ENCODE data around the gene PLCB3.

PLCB3 gene

DNA sequence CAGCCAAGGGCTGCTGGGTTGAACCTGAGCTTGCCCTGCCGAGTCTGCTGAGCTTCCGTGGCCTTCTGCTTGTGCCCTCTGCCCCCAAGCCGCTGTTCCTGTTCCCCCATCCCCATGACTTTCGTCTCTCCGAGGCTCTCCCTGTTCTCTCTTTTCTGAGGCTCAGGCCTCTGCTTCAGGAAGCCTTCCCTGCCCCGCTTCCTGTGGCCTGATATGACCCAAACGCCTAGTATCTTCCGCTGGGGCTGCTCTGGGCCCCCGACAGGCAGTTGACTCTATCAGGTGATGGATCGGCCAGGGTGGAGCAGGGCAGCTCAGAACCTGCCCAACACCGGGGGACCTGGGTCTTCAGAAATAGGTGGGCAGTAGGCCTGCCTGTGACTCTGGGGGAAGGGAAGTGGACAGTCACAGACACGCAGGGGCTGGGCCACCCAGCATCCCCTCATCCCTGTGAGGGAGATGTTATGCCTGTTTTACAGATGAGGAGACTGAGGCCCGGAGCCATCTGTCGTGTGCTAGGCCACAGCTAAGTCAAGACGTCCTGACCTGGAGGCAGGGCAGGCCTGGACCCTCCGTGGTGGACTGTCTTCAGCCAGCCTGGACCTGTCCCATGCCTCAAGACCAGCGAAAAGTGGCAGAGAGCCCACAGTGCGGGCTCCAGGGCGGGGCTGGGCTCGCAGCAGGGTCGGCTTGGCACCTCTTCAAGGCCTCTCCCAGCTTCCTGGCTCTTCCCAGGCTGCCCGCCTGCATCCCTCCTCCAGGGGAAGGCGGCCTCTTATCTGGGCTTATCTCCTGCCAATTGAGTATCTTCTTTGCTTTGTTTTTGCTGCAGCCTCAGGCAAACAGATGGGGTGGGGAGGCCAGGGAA, 16.9 kb downstream of the PLCB3 start:
- DNase-seq = no peak

DNA sequence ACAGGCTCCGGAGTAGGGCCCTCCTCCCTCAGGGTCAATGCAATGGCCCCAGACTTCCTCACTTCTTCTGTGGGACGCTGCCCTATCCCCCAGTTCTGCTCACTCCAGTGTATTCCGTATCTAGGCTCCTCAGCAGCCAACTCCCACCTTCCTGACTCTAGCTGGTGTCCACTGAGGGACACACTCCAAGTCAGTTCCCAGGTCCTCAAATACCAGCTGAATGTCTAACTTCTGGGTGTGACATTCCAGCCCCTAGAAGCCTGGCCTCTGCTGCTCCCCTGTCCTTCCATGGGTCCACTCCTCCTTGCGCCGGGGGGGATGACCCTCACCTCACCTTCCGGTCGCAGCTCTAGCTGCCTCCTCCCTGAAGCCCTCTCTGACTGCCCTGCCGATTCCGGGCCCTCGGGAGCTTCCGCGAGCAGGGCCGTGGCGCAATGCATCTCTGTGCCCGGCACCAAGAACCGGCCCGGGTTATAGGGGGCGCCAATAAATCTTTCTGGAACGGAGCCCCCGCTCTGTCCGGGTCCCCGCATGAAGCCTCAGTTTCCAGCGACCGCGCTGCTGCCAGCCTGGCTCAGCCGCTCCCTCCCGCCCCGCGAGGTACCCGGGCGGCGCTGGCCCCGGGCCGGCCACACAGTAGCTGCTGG, 17.7 kb downstream of the PLCB3 start:
- DNase-seq = no peak

- peak; percentile 99 for DNase-seq
Measured at GRCh38 chr11:64269540-64270220, 18.4 kb downstream of the PLCB3 start.

- no peak for DNase-seq
Measured at GRCh38 chr11:64275031-64275800, 23.9 kb downstream of the PLCB3 start.

DNA sequence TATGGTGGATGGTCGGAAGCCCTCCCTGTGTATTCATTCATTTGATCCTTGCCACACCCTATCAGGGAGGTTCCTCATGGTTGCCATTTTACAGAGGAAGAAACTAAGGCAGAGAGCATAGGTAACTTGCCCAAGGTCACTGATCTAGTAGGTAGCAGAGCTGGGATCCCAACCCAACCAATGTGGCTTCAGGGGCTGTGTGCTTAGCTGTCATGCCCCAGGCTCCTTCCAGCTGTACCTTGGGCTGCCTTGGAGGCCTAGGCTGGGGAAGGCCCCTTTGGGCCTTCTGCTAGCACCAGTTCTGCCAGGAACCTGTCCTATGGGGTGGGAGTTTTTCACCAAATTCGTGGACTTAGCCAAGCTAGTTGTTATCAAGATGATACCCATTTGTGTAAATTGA, 24.5 kb downstream of the PLCB3 start:
- no peak for DNase-seq

DNA sequence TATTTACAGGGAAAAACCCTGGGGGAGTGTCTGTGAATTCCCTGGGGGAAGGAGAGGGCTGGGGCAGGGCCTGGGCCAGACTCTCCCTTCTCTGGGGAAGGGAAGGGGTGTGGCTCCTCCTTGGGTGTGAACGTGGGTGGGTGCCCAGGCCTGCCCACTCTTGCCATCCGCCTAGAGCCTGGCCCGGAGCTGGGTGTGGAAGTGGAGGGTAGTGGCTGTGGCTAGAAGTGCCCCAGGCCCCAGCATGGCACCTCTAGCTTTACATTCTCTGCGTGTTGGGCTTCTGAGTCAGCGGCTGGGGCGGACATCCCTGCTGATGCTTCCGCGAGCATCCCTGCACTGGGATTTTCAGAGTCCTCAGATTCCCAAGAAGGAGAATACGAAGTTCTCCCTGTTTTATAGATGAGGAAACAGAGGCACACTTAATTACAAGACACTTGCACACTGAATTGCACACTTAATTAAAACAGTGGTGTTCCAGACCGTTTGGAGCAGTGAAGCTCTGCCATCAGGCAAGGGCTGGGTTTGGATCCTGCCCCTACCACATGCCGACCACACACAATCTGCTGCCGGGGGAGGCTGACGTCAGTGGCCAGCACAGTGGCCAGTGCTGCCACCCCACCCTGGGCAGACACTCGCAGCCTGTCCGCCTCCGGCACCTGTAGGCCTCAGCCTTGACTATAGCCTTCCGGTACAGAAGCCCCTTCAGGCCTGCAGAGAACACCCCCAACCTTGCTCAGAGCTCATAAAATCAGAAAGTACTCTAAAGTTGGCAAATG, 25.5 kb downstream of the PLCB3 start:
- DNase-seq = no peak

DNA sequence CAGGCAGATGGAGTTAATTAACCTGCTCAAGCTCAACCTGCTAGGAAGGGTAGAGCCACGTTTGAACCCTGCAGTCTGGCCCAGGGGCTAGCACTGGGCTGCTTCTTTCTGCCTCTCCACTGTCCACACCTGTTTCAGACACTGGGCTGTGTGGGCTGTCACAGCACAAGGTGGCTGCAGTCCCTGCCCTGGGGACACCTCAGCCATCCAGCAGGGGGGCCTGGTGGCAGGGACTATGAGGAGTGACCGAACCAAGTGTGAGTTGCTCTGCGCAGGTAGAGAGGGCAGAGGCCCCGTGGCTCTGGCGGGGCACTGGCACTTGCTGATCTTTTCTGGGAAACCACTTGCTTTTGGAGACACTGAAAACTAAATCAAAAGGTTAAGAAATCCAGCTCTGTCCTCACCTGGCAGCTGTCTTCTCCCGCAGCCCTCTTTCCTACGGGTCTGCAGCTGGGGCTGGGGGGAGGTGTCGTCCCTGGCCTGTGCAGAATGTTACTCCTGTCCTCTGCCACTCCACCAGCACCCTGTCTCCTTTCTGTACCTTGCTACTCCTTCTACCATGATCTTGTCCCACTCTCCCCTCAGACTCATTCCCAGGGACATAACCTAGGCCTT, 27.4 kb downstream of the PLCB3 start:
- DNase-seq = no peak

DNA sequence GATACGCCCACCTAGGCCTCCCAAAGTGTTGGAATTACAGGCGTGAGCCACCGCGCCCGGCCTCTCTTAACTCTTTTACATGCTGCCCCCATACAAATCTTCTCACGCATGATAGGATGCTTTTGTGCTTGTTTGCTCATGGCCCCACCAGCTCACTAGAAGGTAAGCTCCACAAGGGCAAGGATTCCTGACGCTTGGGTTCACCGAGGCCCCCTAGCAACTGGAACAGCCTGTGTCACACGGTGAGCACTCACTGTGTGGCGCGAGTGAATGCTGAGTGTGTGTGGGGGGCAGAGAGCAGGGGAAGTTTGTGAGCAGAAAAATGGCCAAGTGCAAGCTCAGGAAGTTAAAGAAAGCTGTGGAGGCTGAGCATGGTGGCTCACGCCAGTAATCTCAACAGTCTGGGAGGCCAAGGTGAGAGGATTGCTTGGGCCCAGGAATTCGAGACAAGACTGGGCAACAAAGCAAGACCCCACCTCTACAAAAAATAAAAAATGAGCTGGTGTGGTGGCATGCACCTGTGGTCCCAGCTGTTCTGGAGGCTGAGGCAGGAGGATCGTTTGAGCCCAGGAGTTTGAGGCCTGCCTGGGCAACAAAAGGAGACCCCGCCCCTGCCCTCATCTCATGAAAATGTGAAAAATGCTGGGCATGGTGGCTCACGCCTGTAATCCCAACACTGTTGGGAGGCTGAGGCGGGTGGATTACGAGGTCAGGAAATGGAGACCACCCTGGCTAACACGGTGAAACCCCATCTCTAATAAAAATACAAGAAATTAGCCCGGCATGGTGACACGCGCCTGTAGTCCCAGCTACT, 30.8 kb downstream of the PLCB3 start:
- no peak for DNase-seq

GRCh38 chr11:64283092-64283491, 31.8 kb downstream of the PLCB3 start:
- DNase-seq = no peak

- peak; percentile 91 for DNase-seq
Measured at GRCh38 chr11:64284048-64284961, 33.0 kb downstream of the PLCB3 start, which contains the start of gene BAD. TSS of gene BAD (minus strand) at chr11:64284665. CDS start at chr11:64284368, 297 bp downstream.

- peak; percentile 67 for DNase-seq
Measured at GRCh38 chr11:64284962-64285884, 33.9 kb downstream of the PLCB3 start, which contains the start of gene GPR137. TSS of gene GPR137 (plus strand) at chr11:64285848. CDS start at chr11:64286525, 677 bp downstream.

- DNase-seq = no peak
Measured at GRCh38 chr11:64285885-64286800, 34.8 kb downstream of the PLCB3 start.

- DNase-seq = no peak
Measured at GRCh38 chr11:64286801-64287159, 35.5 kb downstream of the PLCB3 start.

DNA sequence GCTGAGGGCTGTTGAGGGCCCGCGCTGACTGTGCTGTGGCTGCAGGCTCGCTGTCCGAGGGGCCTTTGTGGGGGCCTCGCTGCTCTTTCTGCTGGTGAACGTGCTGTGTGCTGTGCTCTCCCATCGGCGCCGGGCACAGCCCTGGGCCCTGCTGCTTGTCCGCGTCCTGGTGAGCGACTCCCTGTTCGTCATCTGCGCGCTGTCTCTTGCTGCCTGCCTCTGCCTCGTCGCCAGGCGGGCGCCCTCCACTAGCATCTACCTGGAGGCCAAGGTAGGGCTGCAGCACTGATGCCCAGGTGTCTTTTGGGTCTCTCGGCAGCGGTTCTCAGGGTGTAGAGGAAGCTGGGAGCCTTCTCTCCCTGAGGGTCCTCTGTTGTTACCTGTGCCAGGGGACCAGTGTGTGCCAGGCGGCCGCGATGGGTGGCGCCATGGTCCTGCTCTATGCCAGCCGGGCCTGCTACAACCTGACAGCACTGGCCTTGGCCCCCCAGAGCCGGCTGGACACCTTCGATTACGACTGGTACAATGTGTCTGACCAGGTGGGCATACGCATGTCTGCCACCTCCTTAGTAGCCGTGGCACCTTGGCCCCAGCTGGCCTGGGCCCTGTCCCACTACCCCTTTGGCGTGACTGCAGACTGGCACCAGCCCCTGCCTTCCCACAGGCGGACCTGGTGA, 36.5 kb downstream of the PLCB3 start:
- no peak for DNase-seq

DNA sequence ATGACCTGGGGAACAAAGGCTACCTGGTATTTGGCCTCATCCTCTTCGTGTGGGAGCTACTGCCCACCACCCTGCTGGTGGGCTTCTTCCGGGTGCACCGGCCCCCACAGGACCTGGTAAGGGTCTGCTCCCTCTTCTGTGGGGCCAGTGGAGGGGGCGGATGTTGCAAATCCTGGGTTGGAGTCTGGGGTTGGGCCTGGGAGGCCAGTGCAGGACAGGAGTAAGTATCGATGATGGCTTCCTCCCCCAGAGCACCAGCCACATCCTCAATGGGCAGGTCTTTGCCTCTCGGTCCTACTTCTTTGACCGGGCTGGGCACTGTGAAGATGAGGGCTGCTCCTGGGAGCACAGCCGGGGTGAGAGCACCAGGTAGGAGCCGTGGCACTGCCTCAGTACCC, 37.0 kb downstream of the PLCB3 start:
- no peak for DNase-seq

DNA sequence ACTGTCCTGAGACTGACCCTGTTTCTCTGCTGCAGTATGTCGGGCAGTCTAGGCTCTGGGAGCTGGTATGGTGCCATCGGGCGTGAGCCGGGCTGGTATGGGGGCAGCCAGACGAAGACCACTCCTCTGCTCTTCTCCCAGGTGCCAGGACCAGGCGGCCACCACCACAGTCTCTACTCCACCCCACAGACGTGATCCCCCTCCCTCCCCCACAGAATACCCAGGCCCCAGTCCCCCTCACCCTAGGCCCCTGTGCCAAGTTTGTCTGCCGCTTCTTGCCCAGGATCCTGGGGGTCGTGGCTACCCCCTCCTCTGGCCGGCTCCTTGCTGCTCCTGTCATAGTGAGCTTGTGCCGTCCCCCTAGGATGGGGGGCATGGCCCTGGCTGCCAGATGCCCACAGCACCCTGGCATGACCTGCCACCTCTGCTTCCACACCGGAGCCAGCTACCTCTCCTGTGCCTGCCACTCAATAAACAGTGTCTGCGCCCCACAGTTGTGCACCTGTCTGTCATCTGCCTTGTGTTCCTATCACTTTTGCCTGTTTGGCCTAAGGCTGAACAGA, 37.8 kb downstream of the PLCB3 start:
- no peak for DNase-seq
